Stimulated activated CD4-positive, alpha-beta T cell treated with anti-CD3 and anti-CD28 coated beads, Interleukin-1b, Interleukin-23, amount 100 ng/mL, for 4 hours (primary cell): Measurements from ENCODE around the gene MAP3K19.
"Not testable (repeated sequence)": the region's sequence is repeated elsewhere in the genome, so short reads cannot be mapped to it uniquely, and the experiment has no call there.

Experiments
- DNase-seq, 2 donors: peaks; one replicate each; pipeline ENCODE4 v3.0.0-alpha.2; 2020; ENCODE audit warnings: low read depth in 2 of 2

Gene MAP3K19

GRCh38 chr2:135047300-135047699, at the start of gene MAP3K19:
MAP3K19 (minus strand) TSS chr2:135047447; CDS start chr2:135024647, 22,800 bp downstream.
- no peak for DNase-seq

- no peak for DNase-seq
These were observed 49.6 kb upstream of the MAP3K19 start for GRCh38 chr2:135096665-135097446.

GRCh38 chr2:135095591-135095990, 48.3 kb upstream of the MAP3K19 start:
- DNase-seq: no peak

- DNase-seq: no peak
These were observed 47.3 kb upstream of the MAP3K19 start for GRCh38 chr2:135094508-135094907.

GRCh38 chr2:135093670-135094330, 46.6 kb upstream of the MAP3K19 start:
- no peak for DNase-seq

GRCh38 chr2:135093193-135093592, 45.9 kb upstream of the MAP3K19 start:
- no peak for DNase-seq

GRCh38 chr2:135091681-135092080, 44.4 kb upstream of the MAP3K19 start:
- no peak for DNase-seq

- not testable (repeated sequence) for DNase-seq
These were observed 42.4 kb upstream of the MAP3K19 start for GRCh38 chr2:135089597-135089996.

- no peak for DNase-seq
These were observed 39.0 kb upstream of the MAP3K19 start for GRCh38 chr2:135086222-135086621.

GRCh38 chr2:135078417-135078816, 31.2 kb upstream of the MAP3K19 start:
- DNase-seq: no peak

GRCh38 chr2:135076556-135076955, 29.3 kb upstream of the MAP3K19 start:
- DNase-seq: no peak

- DNase-seq: no peak
These were observed 27.0 kb upstream of the MAP3K19 start for GRCh38 chr2:135074216-135074615.

GRCh38 chr2:135072125-135072997, 25.1 kb upstream of the MAP3K19 start:
- no peak for DNase-seq

GRCh38 chr2:135066710-135067109, 19.5 kb upstream of the MAP3K19 start:
- no peak for DNase-seq

- DNase-seq: no peak
These were observed 16.9 kb upstream of the MAP3K19 start for GRCh38 chr2:135064149-135064548.

GRCh38 chr2:135063210-135063609, 16.0 kb upstream of the MAP3K19 start:
- DNase-seq: no peak

GRCh38 chr2:135059577-135059976, 12.3 kb upstream of the MAP3K19 start:
- DNase-seq: no peak

- no peak for DNase-seq
These were observed 9.5 kb upstream of the MAP3K19 start for GRCh38 chr2:135056790-135057189.

- DNase-seq: no peak
These were observed 8.0 kb upstream of the MAP3K19 start for GRCh38 chr2:135055182-135055786.

- peak; percentile 4 to 8 for DNase-seq
These were observed 5.8 kb upstream of the MAP3K19 start for GRCh38 chr2:135052997-135053474.

- DNase-seq: peak; percentile 76 to 80
These were observed 5.0 kb upstream of the MAP3K19 start, which contains the start of gene RAB3GAP1 for GRCh38 chr2:135052042-135052876. RAB3GAP1 (plus strand) TSS chr2:135052292; CDS start chr2:135052308, 16 bp downstream.
